ENCODE measurements around the gene CELF2.

DNA sequence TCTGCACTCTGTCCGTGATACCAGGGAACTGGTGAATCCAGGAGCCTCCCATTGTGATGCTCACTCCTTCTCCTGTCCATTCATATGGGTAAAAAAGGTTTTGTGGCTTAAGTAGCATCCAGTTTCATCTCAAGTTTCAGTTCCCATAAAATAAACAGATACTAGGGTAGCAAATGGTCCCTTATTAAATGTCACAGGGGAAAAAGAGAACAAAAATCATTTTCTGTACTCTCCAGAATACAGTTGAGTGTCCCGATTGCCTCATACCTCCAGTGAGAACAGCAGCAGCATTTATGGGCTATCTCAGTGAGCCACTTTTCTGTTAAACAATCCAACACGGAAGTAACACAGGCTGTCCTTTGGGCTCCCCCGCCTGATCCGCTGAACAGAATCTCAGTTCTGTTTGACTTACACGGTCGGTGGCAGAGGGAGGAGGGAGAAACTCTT is 179.6 kb downstream of the CELF2 start:
- TF ChIP-seq, protein P1, sequence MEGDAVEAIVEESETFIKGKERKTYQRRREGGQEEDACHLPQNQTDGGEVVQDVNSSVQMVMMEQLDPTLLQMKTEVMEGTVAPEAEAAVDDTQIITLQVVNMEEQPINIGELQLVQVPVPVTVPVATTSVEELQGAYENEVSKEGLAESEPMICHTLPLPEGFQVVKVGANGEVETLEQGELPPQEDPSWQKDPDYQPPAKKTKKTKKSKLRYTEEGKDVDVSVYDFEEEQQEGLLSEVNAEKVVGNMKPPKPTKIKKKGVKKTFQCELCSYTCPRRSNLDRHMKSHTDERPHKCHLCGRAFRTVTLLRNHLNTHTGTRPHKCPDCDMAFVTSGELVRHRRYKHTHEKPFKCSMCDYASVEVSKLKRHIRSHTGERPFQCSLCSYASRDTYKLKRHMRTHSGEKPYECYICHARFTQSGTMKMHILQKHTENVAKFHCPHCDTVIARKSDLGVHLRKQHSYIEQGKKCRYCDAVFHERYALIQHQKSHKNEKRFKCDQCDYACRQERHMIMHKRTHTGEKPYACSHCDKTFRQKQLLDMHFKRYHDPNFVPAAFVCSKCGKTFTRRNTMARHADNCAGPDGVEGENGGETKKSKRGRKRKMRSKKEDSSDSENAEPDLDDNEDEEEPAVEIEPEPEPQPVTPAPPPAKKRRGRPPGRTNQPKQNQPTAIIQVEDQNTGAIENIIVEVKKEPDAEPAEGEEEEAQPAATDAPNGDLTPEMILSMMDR (IDR thresholded peaks at IDR 0.05) = no peak
- TF ChIP-seq EZH2 (IDR thresholded peaks at IDR 0.05) = no peak
